Common myeloid progenitor, CD34-positive (primary cell): Measurements from ENCODE around the gene GH2.
"Not testable (repeated sequence)": the region's sequence is repeated elsewhere in the genome, so short reads cannot be mapped to it uniquely, and the experiment has no call there.

Source experiments
- CTCF ChIA-PET: fragments of 350-600 bp; sonication (Branson Sonifier 250); formaldehyde crosslinking; loops from one replicate; lab custom pipeline; 2021; ENCODE audit warnings: antibody characterized with exemption; lab: Charles Lee
- POLR2A ChIA-PET: fragments of 350-600 bp; sonication (Branson Sonifier 250); formaldehyde crosslinking; loops from one replicate; lab custom pipeline; 2021; ENCODE audit warnings: antibody characterized with exemption; lab: Charles Lee
- DNase-seq, 3 donors: peaks; one replicate each; pipeline versions ENCODE4 v3.0.0 to v3.0.0-alpha.2; 2013
- H3K27ac ChIP-seq, 2 experiments: 1 replicate in 1 of 2; 2 replicates in 1 of 2; pipeline ENCODE4 v1.7.0; 2013; ENCODE audit warnings: inconsistent platforms in 2 of 2, low read length in 2 of 2, mild to moderate bottlenecking in 2 of 2, low read depth in 1 of 2, moderate library complexity in 1 of 2; ENCODE audit not compliant: severe bottlenecking in 2 of 2, insufficient read depth in 1 of 2, poor library complexity in 1 of 2
- H3K27me3 ChIP-seq, 5 experiments: replicated peaks in 2 of 5; 1 replicate in 3 of 5; 2 replicates in 2 of 5; pipeline versions ENCODE4 v1.6.1 to v1.7.0; 2013; ENCODE audit warnings: low read length in 4 of 5, mild to moderate bottlenecking in 2 of 5, moderate library complexity in 2 of 5, inconsistent platforms in 1 of 5; ENCODE audit not compliant: insufficient read depth in 5 of 5, control insufficient read depth in 4 of 5
- H3K36me3 ChIP-seq, 4 experiments: 1 replicate in 2 of 4; 2 replicates in 2 of 4; pipeline versions ENCODE4 v1.6.1 to v1.7.0; 2013; ENCODE audit warnings: low read length in 3 of 4, control low read depth in 1 of 4, mild to moderate bottlenecking in 1 of 4; ENCODE audit not compliant: control insufficient read depth in 4 of 4, insufficient read depth in 4 of 4
- H3K4me1 ChIP-seq, 4 experiments: 1 replicate in 3 of 4; 2 replicates in 1 of 4; pipeline versions ENCODE4 v1.6.1 to v1.7.1; 2013; ENCODE audit warnings: low read length in 3 of 4, mild to moderate bottlenecking in 3 of 4, control low read depth in 1 of 4, inconsistent platforms in 1 of 4, moderate library complexity in 1 of 4; ENCODE audit not compliant: control insufficient read depth in 4 of 4, insufficient read depth in 4 of 4; ENCODE audit errors: control extremely low read depth in 1 of 4
- H3K4me3 ChIP-seq, 7 experiments: 1 replicate in 4 of 7; 2 replicates in 3 of 7; pipeline versions ENCODE4 v1.5.1 to v1.7.0; 2013; ENCODE audit warnings: mild to moderate bottlenecking in 7 of 7, low read length in 6 of 7, moderate library complexity in 6 of 7, inconsistent platforms in 2 of 7, low read depth in 2 of 7, control low read depth in 1 of 7; ENCODE audit not compliant: insufficient read depth in 4 of 7, control insufficient read depth in 1 of 7; ENCODE audit errors: extremely low read depth in 1 of 7
- H3K9me3 ChIP-seq, 5 experiments: 1 replicate in 4 of 5; 2 replicates in 1 of 5; pipeline versions ENCODE4 v1.6.1 to v1.7.1; 2013; ENCODE audit warnings: low read length in 4 of 5, mild to moderate bottlenecking in 2 of 5, inconsistent platforms in 1 of 5, low read depth in 1 of 5, moderate library complexity in 1 of 5; ENCODE audit not compliant: control insufficient read depth in 4 of 5, insufficient read depth in 2 of 5; ENCODE audit errors: control extremely low read depth in 1 of 5
- WGBS: methylation state at CpG from one replicate; pipeline ENCODE4 v1.1.5; 2013; ENCODE audit not compliant: insufficient coverage; 5-methylcytosine and 5-hydroxymethylcytosine counted together

The GH2 gene

GRCh38 chr17:63918789-63919305 lies 37.1 kb upstream of the GH2 start, which contains the start of gene GH1:
GH1 (minus strand) TSS chr17:63918839; CDS start chr17:63918776, 63 bp downstream.
- WGBS: 61% methylated on average over 7 of the region's 10 CpGs
- not testable (repeated sequence) for H3K4me3 ChIP-seq, H3K27me3 ChIP-seq, H3K4me1 ChIP-seq, H3K9me3 ChIP-seq, H3K36me3 ChIP-seq, DNase-seq, H3K27ac ChIP-seq
- ChIA-PET CTCF (interaction anchor here (0.6 to 5.8 kb wide), 31 partner anchors 11 to 563 kb away, joined by 3 to 100 read pairs (median 6); partner anchors contain the start of genes CD79B and ERN1), POLR2A (interaction anchor here (0.7 to 1.0 kb wide), 2 partner anchors 81 to 227 kb away, joined by 3 to 4 read pairs; no protein-coding TSS in a partner anchor)

GRCh38 chr17:63918305-63918704 lies 36.6 kb upstream of the GH2 start:
- no peak for DNase-seq
- Histone ChIP-seq H3K36me3 (no peaks in the 10 kb centered on the region), H3K9me3 (no peaks in the 10 kb centered on the region), H3K4me3 (no peak overlapping the region), H3K4me1 (peaks cover 0 to 5% (median 0%) of the 10 kb centered on the region in 4 experiments), H3K27me3 (no peaks in the 10 kb centered on the region), H3K27ac (no peak overlapping the region)
- 94% methylated on average over 9 of the region's 10 CpGs for WGBS
- CTCF ChIA-PET: interaction anchor here (0.6 to 5.8 kb wide), 20 partner anchors 13 to 549 kb away, joined by 3 to 100 read pairs (median 10); partner anchors contain the start of genes CD79B and ERN1
- POLR2A ChIA-PET: interaction anchor here (0.7 kb wide), 1 partner anchor 85 kb away, joined by 3 read pairs; no protein-coding TSS in a partner anchor

DNA sequence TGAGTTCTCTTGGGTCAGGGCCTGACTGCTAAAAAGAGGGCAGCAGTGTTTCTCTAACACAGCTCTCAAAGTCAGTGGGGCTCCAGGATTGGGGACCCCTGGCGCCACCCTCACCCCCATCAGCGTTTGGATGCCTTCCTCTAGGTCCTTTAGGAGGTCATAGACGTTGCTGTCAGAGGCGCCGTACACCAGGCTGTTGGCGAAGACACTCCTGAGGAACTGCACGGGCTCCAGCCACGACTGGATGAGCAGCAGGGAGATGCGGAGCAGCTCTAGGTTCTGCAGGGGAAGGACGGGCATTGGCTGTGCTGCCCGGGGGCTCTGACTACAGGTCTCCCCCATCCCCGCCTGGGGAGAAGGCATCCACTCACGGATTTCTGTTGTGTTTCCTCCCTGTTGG lies 35.9 kb upstream of the GH2 start:
- no peak for DNase-seq
- peaks cover 0 to 5% (median 0%) of the 10 kb centered on the region in 4 experiments for H3K4me1 ChIP-seq
- H3K9me3 ChIP-seq: no peaks in the 10 kb centered on the region
- POLR2A ChIA-PET: no interaction called here
- 96% methylated on average over 13 of the region's 13 CpGs for WGBS
- H3K27ac ChIP-seq: no peak overlapping the region
- H3K36me3 ChIP-seq: no peaks in the 10 kb centered on the region
- H3K27me3 ChIP-seq: no peaks in the 10 kb centered on the region
- CTCF ChIA-PET: interaction anchor here (0.6 to 5.8 kb wide), 12 partner anchors 13 to 549 kb away, joined by 3 to 100 read pairs (median 22); partner anchors contain the start of genes CD79B and ERN1
- H3K4me3 ChIP-seq: no peak overlapping the region

GRCh38 chr17:63917206-63917605 lies 35.5 kb upstream of the GH2 start:
- CTCF ChIA-PET: interaction anchor here (0.9 to 5.8 kb wide), 10 partner anchors 13 to 216 kb away, joined by 3 to 100 read pairs (median 14); partner anchors contain the start of gene CD79B
- H3K27ac ChIP-seq, H3K27me3 ChIP-seq, H3K4me3 ChIP-seq, H3K36me3 ChIP-seq, POLR2A ChIA-PET, DNase-seq, H3K4me1 ChIP-seq, H3K9me3 ChIP-seq: not testable (repeated sequence)
- 100% methylated on average over 4 of the region's 11 CpGs for WGBS

DNA sequence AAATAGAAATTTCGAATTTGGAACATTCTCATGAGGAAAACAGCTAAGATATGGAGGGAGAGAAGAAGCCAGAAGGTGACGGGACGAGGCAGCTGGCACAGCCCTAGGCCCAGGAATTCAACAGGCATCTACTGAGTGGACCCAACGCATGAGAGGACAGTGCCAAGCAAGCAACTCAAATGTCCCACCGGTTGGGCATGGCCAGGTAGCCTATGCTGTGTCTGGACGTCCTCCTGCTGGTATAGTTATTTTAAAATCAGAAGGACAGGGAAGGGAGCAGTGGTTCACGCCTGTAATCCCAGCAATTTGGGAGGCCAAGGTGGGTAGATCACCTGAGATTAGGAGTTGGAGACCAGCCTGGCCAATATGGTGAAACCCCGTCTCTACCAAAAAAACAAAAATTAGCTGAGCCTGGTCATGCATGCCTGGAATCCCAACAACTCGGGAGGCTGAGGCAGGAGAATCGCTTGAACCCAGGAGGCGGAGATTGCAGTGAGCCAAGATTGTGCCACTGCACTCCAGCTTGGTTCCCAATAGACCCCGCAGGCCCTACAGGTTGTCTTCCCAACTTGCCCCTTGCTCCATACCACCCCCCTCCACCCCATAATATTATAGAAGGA lies 34.9 kb upstream of the GH2 start:
- Histone ChIP-seq H3K27ac (no peak overlapping the region), H3K36me3 (no peaks in the 10 kb centered on the region), H3K4me3 (no peak overlapping the region), H3K4me1 (peaks cover 0 to 5% (median 0%) of the 10 kb centered on the region in 4 experiments), H3K27me3 (no peaks in the 10 kb centered on the region), H3K9me3 (no peaks in the 10 kb centered on the region)
- CTCF ChIA-PET: interaction anchor here (0.8 to 5.5 kb wide), 13 partner anchors 12 to 224 kb away, joined by 3 to 100 read pairs (median 9); no protein-coding TSS in a partner anchor
- no peak for DNase-seq
- WGBS: 98% methylated on average over 10 of the region's 12 CpGs
- POLR2A ChIA-PET: no interaction called here

DNA sequence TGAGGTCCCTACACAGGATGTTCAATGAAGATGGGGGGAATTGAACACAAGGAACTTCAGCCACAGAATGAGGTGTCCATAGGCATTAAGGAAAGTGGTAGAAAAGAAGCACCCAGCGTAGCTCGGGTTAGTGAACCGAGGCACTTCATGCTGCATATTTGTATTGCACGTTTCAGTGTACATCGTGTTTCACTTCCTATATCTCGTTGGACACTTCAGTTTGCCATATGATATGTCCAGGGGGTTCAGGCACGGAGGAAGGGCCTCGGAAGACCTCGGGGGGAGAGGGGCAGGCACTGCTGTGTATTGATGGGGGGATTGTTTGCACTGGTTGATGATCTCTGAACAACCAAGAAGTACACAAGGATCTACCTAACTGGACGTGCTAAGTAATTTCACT lies 34.0 kb upstream of the GH2 start:
- CTCF ChIA-PET: interaction anchor here (0.8 to 5.5 kb wide), 9 partner anchors 31 to 225 kb away, joined by 3 to 56 read pairs (median 9); no protein-coding TSS in a partner anchor
- WGBS: 89% methylated on average over 6 of the region's 10 CpGs
- H3K36me3 ChIP-seq, H3K4me3 ChIP-seq, H3K4me1 ChIP-seq, POLR2A ChIA-PET, DNase-seq, H3K27me3 ChIP-seq, H3K9me3 ChIP-seq, H3K27ac ChIP-seq: not testable (repeated sequence)

DNA sequence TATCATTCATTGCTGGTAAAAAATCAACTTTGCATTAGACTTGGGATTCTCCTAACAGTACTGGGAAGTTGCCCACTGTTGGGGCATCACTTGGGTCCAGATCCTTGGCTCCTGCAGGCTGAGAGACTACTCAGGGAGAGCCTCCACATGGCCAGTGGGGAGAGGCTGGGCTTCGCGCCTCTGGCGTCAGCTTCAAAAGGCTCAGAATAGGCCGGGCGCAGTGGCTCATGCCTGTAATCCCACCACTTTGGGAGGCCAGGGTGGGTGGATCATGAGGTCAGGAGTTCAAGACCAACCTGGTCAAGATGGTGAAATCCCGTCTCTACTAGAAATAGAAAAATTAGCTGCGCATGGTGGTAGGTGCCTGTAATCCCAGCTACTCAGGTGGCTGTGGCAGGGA lies 32.7 kb upstream of the GH2 start:
- Histone ChIP-seq H3K4me1 (peaks cover 0 to 5% (median 0%) of the 10 kb centered on the region in 4 experiments), H3K36me3 (no peaks in the 10 kb centered on the region), H3K27me3 (no peaks in the 10 kb centered on the region), H3K27ac (no peak overlapping the region), H3K4me3 (no peak overlapping the region), H3K9me3 (no peaks in the 10 kb centered on the region)
- ChIA-PET CTCF (interaction anchor here (0.8 to 5.5 kb wide), 5 partner anchors 32 to 111 kb away, joined by 3 to 24 read pairs (median 9); no protein-coding TSS in a partner anchor), POLR2A (no interaction called here)
- 100% methylated on average over 7 of the region's 7 CpGs for WGBS
- DNase-seq: no peak
